AG10803 (cell line): ENCODE data around the gene LRP1B.

Experiments used
- DNase-seq: peaks from one replicate; pipeline ENCODE4 v3.0.0; 2010; ENCODE audit warnings: low read depth
- H3K4me3 ChIP-seq: 2 replicates; pipeline ENCODE4 v1.5.1; 2011; ENCODE audit warnings: mild to moderate bottlenecking, low read length, control low read depth
- CTCF ChIP-seq: conservative IDR thresholded peaks from 2 replicates; pipeline ENCODE4 v1.5.1; 2011; ENCODE audit warnings: mild to moderate bottlenecking, low read length, control low read depth, inconsistent platforms

LRP1B gene

GRCh38 chr2:141523199-141523598 lies 607.6 kb downstream of the LRP1B start:
- no peak for TF ChIP-seq CTCF
- DNase-seq: no peak
- H3K4me3 ChIP-seq: no peak overlapping the region

- DNase-seq: no peak
- H3K4me3 ChIP-seq: no peak overlapping the region
- TF ChIP-seq CTCF: no peak
Observed at GRCh38 chr2:141522702-141523101, 608.1 kb downstream of the LRP1B start.

- no peak for TF ChIP-seq CTCF
- DNase-seq: no peak
- no peak overlapping the region for H3K4me3 ChIP-seq
Observed at GRCh38 chr2:141522048-141522447, 608.8 kb downstream of the LRP1B start.

- H3K4me3 ChIP-seq: no peak overlapping the region
- no peak for DNase-seq
- no peak for TF ChIP-seq CTCF
Observed at GRCh38 chr2:141519906-141520305, 610.9 kb downstream of the LRP1B start.

GRCh38 chr2:141517852-141518421 lies 612.9 kb downstream of the LRP1B start:
- H3K4me3 ChIP-seq: no peak overlapping the region
- no peak for TF ChIP-seq CTCF
- no peak for DNase-seq

GRCh38 chr2:141517180-141517851 lies 613.5 kb downstream of the LRP1B start:
- no peak overlapping the region for H3K4me3 ChIP-seq
- no peak for DNase-seq
- TF ChIP-seq CTCF: no peak

- no peak for TF ChIP-seq CTCF
- no peak overlapping the region for H3K4me3 ChIP-seq
- peak; percentile 4 for DNase-seq
Observed at GRCh38 chr2:141515931-141516330, 614.9 kb downstream of the LRP1B start.
